ENCODE measurements around the gene TCF4.

Gene TCF4

GRCh38 chr18:55324166-55324565 is 263.8 kb downstream of the TCF4 start:
- in situ Hi-C loops (cut with MboI; ENCODE audit: low pct_unique_long_range_greater_than_20kb, low sequenced_read_pairs) = no loop called here
- no peak for DNase-seq

- in situ Hi-C loops (cut with MboI; ENCODE audit: low pct_unique_long_range_greater_than_20kb, low sequenced_read_pairs) = no loop called here
- no peak for DNase-seq
Observed at GRCh38 chr18:55323051-55323994, 264.7 kb downstream of the TCF4 start.

GRCh38 chr18:55322178-55322735 is 265.7 kb downstream of the TCF4 start:
- in situ Hi-C loops (cut with MboI; ENCODE audit: low pct_unique_long_range_greater_than_20kb, low sequenced_read_pairs) = no loop called here
- DNase-seq = peak; percentile 52

DNA sequence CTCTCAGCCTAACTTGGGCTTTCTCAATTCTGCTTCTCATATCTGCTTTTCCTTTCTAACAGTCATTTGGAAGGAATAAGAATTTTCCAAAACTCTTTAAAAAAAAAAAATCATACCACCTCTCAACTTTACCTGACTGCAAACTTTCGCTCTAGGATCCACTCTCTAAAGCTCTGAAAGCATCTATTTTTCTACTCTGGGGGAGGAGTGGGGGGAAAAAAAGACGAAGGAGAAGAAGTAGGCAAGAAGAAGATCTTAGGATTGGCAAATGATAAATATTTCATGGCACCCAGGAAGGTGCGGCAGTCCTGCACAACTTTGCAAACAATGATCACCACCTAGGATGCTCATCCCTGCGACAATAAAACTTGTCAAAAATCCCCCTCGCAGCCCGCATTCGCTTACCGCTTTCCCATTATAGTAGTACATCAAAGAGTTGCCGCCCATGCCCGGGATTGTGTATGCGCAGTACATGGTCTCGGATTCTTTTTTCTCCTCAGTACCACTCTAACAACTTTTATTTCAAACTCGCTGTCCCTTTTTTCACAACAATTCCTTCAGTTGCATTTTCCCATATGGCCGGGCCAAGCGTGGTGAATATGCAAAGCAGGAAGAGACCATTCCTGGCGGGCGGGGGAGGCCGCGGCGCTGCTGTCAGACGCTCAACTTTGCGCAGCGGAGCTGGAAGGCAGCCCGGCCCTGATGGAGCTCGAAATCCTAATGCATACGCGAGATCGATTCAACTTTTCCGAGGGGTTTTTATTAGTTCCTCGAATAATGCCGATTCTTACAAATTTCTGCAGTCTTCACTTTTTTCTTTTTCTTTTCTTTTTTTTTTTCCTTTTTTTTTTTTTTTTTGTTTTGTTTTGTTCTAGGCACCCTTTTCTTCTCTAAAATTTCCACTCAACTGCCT is 266.5 kb downstream of the TCF4 start:
- in situ Hi-C loops (cut with MboI; ENCODE audit: low pct_unique_long_range_greater_than_20kb, low sequenced_read_pairs) = no loop called here
- peak; percentile 83 for DNase-seq

- in situ Hi-C loops (cut with MboI; ENCODE audit: low pct_unique_long_range_greater_than_20kb, low sequenced_read_pairs) = no loop called here
- DNase-seq = peak; percentile 39
Observed at GRCh38 chr18:55320424-55321264, 267.3 kb downstream of the TCF4 start.

DNA sequence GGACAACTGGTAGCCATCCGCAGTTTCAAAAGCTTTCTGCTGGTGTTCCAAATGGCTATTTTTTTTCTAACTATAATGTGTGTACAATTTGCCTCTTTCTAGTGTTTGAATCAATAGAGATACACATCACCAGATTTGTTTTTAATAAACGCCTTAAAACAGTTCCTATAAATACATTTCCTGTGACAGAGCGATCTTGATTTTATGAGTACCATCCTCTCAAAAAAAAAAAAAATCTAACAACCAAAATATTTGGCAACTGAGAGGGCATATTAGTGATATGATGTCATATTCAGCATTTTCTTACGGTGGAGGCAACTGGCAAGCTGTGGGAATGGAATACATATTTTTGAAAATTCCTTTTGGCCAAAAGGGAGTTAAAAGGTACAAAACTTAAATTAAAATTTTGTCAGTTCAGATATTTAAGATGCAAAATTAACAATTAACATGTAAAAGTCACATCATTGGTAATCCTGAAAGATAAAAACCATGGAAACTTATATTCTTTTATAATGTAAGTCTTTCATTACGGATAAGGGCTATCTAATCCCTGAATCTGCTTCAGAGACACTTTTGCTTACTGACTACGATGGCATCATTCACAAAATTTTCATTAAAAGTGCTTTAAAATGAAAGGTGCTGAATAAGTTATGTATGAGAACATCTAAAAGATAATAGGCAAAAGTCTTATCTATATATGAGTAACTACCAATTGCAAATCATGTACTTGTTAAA is 268.4 kb downstream of the TCF4 start:
- no peak for DNase-seq
- in situ Hi-C loops (cut with MboI; ENCODE audit: low pct_unique_long_range_greater_than_20kb, low sequenced_read_pairs) = no loop called here

GRCh38 chr18:55318951-55319441 is 269.0 kb downstream of the TCF4 start:
- in situ Hi-C loops (cut with MboI; ENCODE audit: low pct_unique_long_range_greater_than_20kb, low sequenced_read_pairs) = no loop called here
- no peak for DNase-seq

DNA sequence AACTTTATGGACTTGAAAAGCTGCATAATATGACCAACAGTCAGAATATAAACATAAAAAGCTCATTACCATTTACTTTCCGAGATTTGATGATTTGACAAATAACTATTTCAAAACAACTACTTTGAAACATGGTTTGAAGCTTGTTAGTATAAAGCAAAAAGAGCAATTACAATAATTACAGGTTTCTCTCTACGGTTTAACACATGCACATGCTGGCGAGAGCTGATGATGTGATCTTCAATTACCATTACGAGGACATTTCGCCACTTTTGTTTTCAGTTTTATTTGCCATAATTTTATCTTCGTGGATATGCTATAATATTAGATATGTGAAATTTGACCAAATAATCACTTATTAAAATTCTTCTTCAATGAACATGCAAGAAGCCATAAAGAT is 270.1 kb downstream of the TCF4 start:
- no peak for DNase-seq
- in situ Hi-C loops (cut with MboI; ENCODE audit: low pct_unique_long_range_greater_than_20kb, low sequenced_read_pairs) = no loop called here

DNA sequence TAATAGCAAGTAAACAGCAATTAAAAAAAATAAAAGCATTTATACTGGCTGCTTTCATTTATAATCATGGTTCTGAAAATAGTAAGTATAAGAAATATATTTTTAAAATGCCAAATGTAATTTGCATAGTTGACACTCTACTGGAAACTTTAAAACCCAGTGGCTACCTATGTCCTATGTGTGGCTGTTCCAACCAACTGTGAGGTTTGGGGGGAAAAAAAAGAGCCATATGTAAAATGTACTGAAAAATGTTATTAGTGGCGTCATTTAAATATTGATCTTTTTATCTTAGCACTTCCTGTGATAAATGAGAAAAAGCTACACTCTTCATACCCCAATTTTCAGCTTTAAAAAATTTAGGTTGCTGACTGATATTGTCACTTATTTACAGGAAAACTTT is 270.7 kb downstream of the TCF4 start:
- in situ Hi-C loops (cut with MboI; ENCODE audit: low pct_unique_long_range_greater_than_20kb, low sequenced_read_pairs) = no loop called here
- DNase-seq = no peak

GRCh38 chr18:55316486-55317184 is 271.4 kb downstream of the TCF4 start:
- DNase-seq = no peak
- in situ Hi-C loops (cut with MboI; ENCODE audit: low pct_unique_long_range_greater_than_20kb, low sequenced_read_pairs) = no loop called here

DNA sequence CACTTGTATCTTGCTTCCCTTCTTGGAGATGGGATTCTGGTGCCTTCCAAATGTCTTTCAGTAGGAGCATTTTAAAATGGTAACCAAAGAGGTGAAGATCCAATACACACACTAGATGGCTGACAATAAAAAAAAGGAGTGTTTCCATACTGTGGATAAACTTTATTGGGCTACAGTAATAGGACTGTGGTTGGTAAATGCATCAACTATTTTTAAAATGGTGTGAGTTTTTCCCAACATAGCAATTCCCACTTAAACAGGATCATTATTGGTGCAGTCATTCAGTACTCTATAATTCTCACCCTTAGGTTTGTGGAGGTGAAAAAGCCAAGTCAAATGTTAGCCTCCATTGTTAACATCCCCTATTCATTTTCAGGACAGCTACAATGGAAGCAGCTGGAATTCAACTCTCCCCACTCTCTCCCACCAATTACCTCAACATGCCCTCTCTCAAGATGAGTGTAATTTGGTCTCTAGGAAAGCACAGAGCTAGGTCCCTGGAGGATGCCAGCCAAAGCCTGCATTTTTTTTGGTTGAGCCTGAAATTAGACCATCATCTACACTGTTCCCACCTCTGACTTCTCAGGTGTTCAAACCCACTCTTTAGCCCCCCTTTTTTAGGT is 273.3 kb downstream of the TCF4 start:
- DNase-seq = no peak
- in situ Hi-C loops (cut with MboI; ENCODE audit: low pct_unique_long_range_greater_than_20kb, low sequenced_read_pairs) = no loop called here

DNA sequence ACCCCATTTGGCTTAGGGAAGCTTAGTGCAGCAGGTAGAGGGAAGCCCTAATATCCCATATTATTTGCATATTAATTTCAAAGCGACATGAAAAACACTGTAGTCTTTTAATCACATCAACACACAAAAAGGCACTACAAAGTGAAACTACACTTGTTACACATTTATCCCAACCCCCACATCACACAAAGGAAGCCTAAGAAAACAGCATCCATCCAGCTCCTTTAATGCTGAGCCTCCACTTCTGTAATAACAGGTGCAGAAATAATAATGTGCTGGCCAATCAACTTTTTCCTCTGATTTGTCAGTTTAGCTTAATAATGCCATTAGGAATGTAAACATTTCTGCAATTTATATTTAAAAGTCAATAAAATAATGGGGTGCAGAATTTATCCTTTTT is 274.0 kb downstream of the TCF4 start:
- in situ Hi-C loops (cut with MboI; ENCODE audit: low pct_unique_long_range_greater_than_20kb, low sequenced_read_pairs) = no loop called here
- no peak for DNase-seq

GRCh38 chr18:55310863-55311262 is 277.1 kb downstream of the TCF4 start:
- no peak for DNase-seq
- in situ Hi-C loops (cut with MboI; ENCODE audit: low pct_unique_long_range_greater_than_20kb, low sequenced_read_pairs) = no loop called here

- in situ Hi-C loops (cut with MboI; ENCODE audit: low pct_unique_long_range_greater_than_20kb, low sequenced_read_pairs) = no loop called here
- DNase-seq = no peak
Observed at GRCh38 chr18:55310044-55310676, 277.8 kb downstream of the TCF4 start.

- in situ Hi-C loops (cut with MboI; ENCODE audit: low pct_unique_long_range_greater_than_20kb, low sequenced_read_pairs) = no loop called here
- DNase-seq = no peak
Observed at GRCh38 chr18:55309249-55309648, 278.7 kb downstream of the TCF4 start.

DNA sequence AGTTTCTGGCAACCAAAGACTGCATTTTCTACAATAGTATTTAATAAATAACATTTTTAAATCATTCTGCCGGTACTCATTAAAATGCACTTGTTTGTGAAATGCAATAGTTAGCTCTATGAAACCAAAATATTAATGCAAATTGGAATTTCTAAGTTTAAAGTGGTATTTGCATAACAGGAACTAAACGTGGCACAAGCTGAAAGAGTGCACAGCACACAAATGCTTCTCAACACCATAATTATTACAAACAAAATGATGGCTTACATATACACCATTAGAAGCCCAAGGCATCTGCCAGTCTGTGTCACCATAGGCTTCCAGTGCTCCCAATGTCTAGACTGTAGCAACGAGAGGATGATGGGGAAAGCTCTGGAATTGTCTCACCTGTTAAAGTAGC is 280.5 kb downstream of the TCF4 start:
- no peak for DNase-seq
- in situ Hi-C loops (cut with MboI; ENCODE audit: low pct_unique_long_range_greater_than_20kb, low sequenced_read_pairs) = no loop called here

Measured in KBM-7 (cell line).